K562 (cell line): ENCODE measurements around the gene SAP30L. TPM values are rescaled to one million over a fixed set of nuclear protein-coding genes. Genes with fewer than 3 reads are reported as not detected.

ENCODE experiments used
- ARID2 ChIP-seq: fragments of 450-650 bp; IDR thresholded peaks from 2 replicates; pipeline ENCODE4 v1.6.1; 2017; ENCODE audit warnings: antibody characterized with exemption, mild to moderate bottlenecking
- GATAD2B ChIP-seq: fragments of 450-650 bp; IDR thresholded peaks from 2 replicates; pipeline ENCODE4 v1.6.1; 2017; ENCODE audit warnings: mild to moderate bottlenecking, borderline replicate concordance
- GTF2E2 ChIP-seq: fragments of 200-800 bp; sonication (Bioruptor generic); IDR thresholded peaks from 2 replicates; pipeline ENCODE4 v1.6.1; 2016; ENCODE audit warnings: missing genetic modification characterization, missing compliant biosample characterization
- HMGXB4 ChIP-seq: sonication (generic); formaldehyde crosslinking; IDR thresholded peaks from 2 replicates; pipeline ENCODE4 v1.8.1; 2023; ENCODE audit warnings: mild to moderate bottlenecking, missing genetic modification reagents
- MAFF ChIP-seq: IDR thresholded peaks from 2 replicates; pipeline ENCODE4 v1.6.1; 2012; ENCODE audit warnings: low read length, improper control_type of control experiment
- MTA2 ChIP-seq: fragments of 450-650 bp; IDR thresholded peaks from 2 replicates; pipeline ENCODE4 v1.6.1; 2016; ENCODE audit warnings: low read depth
- PHF8 ChIP-seq: fragments of 200-600 bp; sonication (generic); IDR thresholded peaks from 2 replicates; pipeline ENCODE4 v1.6.1; 2012; ENCODE audit warnings: mixed run types, mild to moderate bottlenecking, inconsistent platforms, low read length, moderate library complexity, borderline replicate concordance
- RB1 ChIP-seq: fragments of 450-650 bp; IDR thresholded peaks from 2 replicates; pipeline ENCODE4 v1.6.1; 2017; ENCODE audit warnings: low read depth, mild to moderate bottlenecking
- RBBP5 ChIP-seq: fragments of 200-600 bp; sonication (generic); IDR thresholded peaks from 2 replicates; pipeline ENCODE4 v1.6.1; 2012; ENCODE audit warnings: borderline replicate concordance, mild to moderate bottlenecking, low read length, control low read depth, inconsistent platforms; ENCODE audit not compliant: insufficient read depth, poor library complexity, severe bottlenecking
- RBM25 ChIP-seq: fragments of 200-400 bp; formaldehyde crosslinking; IDR thresholded peaks from 2 replicates; pipeline ENCODE4 v1.6.1; 2018; ENCODE audit warnings: low read length, low read depth, moderate library complexity; ENCODE audit not compliant: severe bottlenecking
- SMARCE1 ChIP-seq: fragments of 450-650 bp; IDR thresholded peaks from 2 replicates; pipeline ENCODE4 v1.7.1; 2016; ENCODE audit warnings: mild to moderate bottlenecking
- TAF1 ChIP-seq: IDR thresholded peaks from 2 replicates; pipeline ENCODE4 v1.6.1; 2011; ENCODE audit warnings: mild to moderate bottlenecking, low read length, moderate library complexity; ENCODE audit not compliant: insufficient read depth, control insufficient read depth, severe bottlenecking; ENCODE audit errors: extremely low read depth
- THRB ChIP-seq: fragments of 450-650 bp; formaldehyde crosslinking; conservative IDR thresholded peaks from 2 replicates; pipeline ENCODE4 v1.4.0; 2022; ENCODE audit warnings: mild to moderate bottlenecking, missing genetic modification characterization
- ZBTB40 ChIP-seq, 2 experiments: fragments of 450-650 bp in 1 of 2; sonication (generic) in 1 of 2; formaldehyde crosslinking in 1 of 2; IDR thresholded peaks; 2 replicates each; pipeline versions ENCODE4 v1.7.1 to v1.9.0; 2016 to 2022; ENCODE audit warnings: inconsistent platforms in 1 of 2, mild to moderate bottlenecking in 1 of 2, missing genetic modification reagents in 1 of 2
- polyA plus RNA-seq, 8 experiments: library from polyadenylated mRNA; depleted of rRNA in 4 of 8; stranded (reverse) in 5 of 8; unstranded in 3 of 8; fragments of >200 nt; fragmentation: Nextera tagmentation in 2 of 8; fragmentation: Illumina TruSeq in 1 of 8; extraction: Ambion mirVana in 2 of 8; extraction: Trizol in 1 of 8; gene quantifications; 2 replicates each; pipeline versions ENCODE4 v1.2.1 to v1.2.3, GENCODE V29; 2011 to 2014; ENCODE audit warnings: inconsistent platforms in 1 of 8, missing spikeins in 1 of 8
- total RNA-seq, 7 experiments: library from RNA; depleted of rRNA in 6 of 7; stranded (reverse); fragments of >200 nt in 6 of 7; fragmentation: Illumina TruSeq in 2 of 7; extraction: Trizol in 2 of 7; gene quantifications; 2 replicates each; pipeline versions ENCODE4 v1.2.1 to v1.2.3, GENCODE V29; 2011 to 2021; ENCODE audit warnings: low replicate concordance in 1 of 7

Gene SAP30L
- total and polyA plus RNA-seq, 9 of the 15 experiments (the other 6 are each of a cell fraction or from before 2014, with no cell fraction given) = 5.1 to 33.6 (median 28.1) TPM

- TF ChIP-seq ZBTB40 (IDR thresholded peaks at IDR 0.05) (peak; percentile 91), ZBTB40 (CRISPR knock-in tag; IDR thresholded peaks at IDR 0.05) (no peak), GATAD2B (peak; percentile 69; the same call in 1 of the 2 replicates), MTA2 (no peak), RBBP5 (peak; percentile 62), GTF2E2 (tag) (0 out of 2 replicates have a peak, but pooled peaks have one; percentile 49), SMARCE1 (0 out of 2 replicates have a peak, but pooled peaks have one; percentile 33), MAFF (no peak), RBM25 (peak; percentile 100), ARID2 (peak; percentile 25; the same call in 1 of the 2 replicates), THRB (peak; percentile 50; the same call in 1 of the 2 replicates), HMGXB4 (CRISPR knock-in tag) (no peak), PHF8 (peak; percentile 84; the same call in 1 of the 2 replicates), TAF1 (peak; percentile 48), RB1 (peak; percentile 67)
Measured at GRCh38 chr5:154445422-154446194, at the start of gene SAP30L (continued).
